Ascending aorta (tissue), 2 donors: ENCODE data around the gene AFF2. TPM values are rescaled to one million over a fixed set of nuclear protein-coding genes. Genes with fewer than 3 reads are reported as not detected.

Experiments used
- DNase-seq, 2 donors: peaks; one replicate each; pipeline ENCODE4 v3.0.0-alpha.2; 2019; ENCODE audit warnings: low spot score in 2 of 2
- H3K27ac ChIP-seq, 2 donors: fragments of 200-600 bp; sonication (generic); one replicate each; pipeline ENCODE4 v1.5.1; 2016 to 2017; ENCODE audit warnings: mild to moderate bottlenecking in 1 of 2
- H3K27me3 ChIP-seq: fragments of 200-600 bp; sonication (generic); one replicate; pipeline ENCODE4 v1.5.1; 2017
- H3K36me3 ChIP-seq, 2 donors: fragments of 200-600 bp; sonication (generic); one replicate each; pipeline ENCODE4 v1.5.1; 2016
- H3K4me1 ChIP-seq, 2 donors: fragments of 200-600 bp; sonication (generic); one replicate each; pipeline ENCODE4 v1.5.1; 2016 to 2017; ENCODE audit warnings: mild to moderate bottlenecking in 1 of 2
- H3K4me3 ChIP-seq, 2 donors: fragments of 200-600 bp; sonication (generic); one replicate each; pipeline ENCODE4 v1.5.1; 2016 to 2017; ENCODE audit warnings: mild to moderate bottlenecking in 1 of 2
- H3K9me3 ChIP-seq, 2 donors: fragments of 200-600 bp; sonication (generic); one replicate each; pipeline ENCODE4 v1.5.1; 2016
- intact Hi-C: fragments of 100-400 bp; cut with DNase I; formaldehyde crosslinking; loops from one replicate; pipeline ENCODE4 v1.15.1; 2023
- total RNA-seq: library from RNA; depleted of rRNA; stranded (reverse); fragments of >200 nt; gene quantifications from one replicate; pipeline ENCODE4 v1.1.0, GENCODE V29; 2016
- TF ChIP-seq, protein P1 (sequence below), 3 experiments: fragments of 200-600 bp in 2 of 3; fragments of 450-650 bp in 1 of 3; sonication (generic) in 2 of 3; IDR thresholded peaks; one replicate each; pipeline ENCODE4 v1.5.1; 2016 to 2019; ENCODE audit warnings: antibody characterized with exemption in 3 of 3, mild to moderate bottlenecking in 1 of 3, moderate library complexity in 1 of 3

AFF2 gene
- total RNA-seq, 1 donor from 2014 or later, result 2.3 TPM

DNA sequence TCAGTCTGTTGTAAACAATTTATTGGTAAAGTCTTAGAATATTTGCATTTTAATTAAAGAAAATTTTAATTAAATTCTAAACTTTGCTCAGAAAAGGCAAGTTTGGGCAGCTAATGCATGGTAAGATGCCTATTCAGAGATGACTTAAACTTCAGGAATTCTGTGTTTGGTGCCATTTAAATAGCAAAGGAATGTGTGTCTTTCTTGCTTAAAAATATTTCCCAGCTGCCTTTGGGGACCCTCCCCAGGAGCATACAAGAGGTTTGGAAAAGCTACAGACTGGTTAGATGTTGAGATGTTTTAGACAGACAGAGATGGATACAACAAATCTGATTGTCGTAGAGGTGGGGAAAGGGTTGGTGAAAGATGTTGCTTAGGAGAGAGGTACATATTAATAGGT, 36.5 kb downstream of the AFF2 start:
- no peak for DNase-seq
- Histone ChIP-seq H3K4me1 (no peaks in the 10 kb centered on the region), H3K27ac (no peak overlapping the region), H3K4me3 (no peak overlapping the region), H3K27me3 (no peaks in the 10 kb centered on the region), H3K9me3 (no peaks in the 10 kb centered on the region), H3K36me3 (no peaks in the 10 kb centered on the region)
- TF ChIP-seq, protein P1, sequence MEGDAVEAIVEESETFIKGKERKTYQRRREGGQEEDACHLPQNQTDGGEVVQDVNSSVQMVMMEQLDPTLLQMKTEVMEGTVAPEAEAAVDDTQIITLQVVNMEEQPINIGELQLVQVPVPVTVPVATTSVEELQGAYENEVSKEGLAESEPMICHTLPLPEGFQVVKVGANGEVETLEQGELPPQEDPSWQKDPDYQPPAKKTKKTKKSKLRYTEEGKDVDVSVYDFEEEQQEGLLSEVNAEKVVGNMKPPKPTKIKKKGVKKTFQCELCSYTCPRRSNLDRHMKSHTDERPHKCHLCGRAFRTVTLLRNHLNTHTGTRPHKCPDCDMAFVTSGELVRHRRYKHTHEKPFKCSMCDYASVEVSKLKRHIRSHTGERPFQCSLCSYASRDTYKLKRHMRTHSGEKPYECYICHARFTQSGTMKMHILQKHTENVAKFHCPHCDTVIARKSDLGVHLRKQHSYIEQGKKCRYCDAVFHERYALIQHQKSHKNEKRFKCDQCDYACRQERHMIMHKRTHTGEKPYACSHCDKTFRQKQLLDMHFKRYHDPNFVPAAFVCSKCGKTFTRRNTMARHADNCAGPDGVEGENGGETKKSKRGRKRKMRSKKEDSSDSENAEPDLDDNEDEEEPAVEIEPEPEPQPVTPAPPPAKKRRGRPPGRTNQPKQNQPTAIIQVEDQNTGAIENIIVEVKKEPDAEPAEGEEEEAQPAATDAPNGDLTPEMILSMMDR (IDR thresholded peaks at IDR 0.05), result no peak
- intact Hi-C loops, result no loop called here

DNA sequence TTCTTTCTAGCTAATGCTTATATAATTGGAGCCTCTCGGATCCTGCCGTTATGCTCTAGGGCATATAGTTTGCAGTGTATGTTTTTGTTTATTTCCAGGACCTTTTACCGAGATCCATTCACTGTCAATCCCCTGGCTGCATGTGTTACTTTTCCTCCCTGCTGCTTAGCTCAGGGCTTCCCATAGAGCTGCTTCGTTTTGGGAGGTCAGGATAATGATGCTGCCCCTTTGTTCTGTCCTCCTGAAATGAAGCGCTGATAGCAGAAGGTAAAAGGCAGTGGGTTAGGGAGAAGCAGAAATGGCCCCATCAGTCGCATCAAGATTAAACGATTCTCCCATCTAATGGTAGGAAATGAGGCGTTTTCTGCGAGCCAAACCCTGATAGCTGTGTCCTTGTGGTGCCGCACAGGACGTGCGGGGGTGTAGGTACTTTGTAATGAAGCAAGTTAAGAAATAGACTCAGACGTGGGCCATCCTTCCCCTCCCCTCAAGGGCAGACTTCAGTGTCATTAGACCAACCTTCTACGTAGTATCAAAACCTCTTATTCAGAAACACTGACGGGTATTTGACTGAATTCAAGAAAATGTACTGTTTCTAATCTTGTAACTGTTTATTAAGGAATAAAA, 37.3 kb downstream of the AFF2 start:
- no peak overlapping the region for H3K4me3 ChIP-seq
- no peaks in the 10 kb centered on the region for H3K4me1 ChIP-seq
- intact Hi-C loops, result no loop called here
- DNase-seq, result no peak
- no peaks in the 10 kb centered on the region for H3K36me3 ChIP-seq
- H3K9me3 ChIP-seq, result no peaks in the 10 kb centered on the region
- TF ChIP-seq, protein P1 (IDR thresholded peaks at IDR 0.05), result no peak
- no peaks in the 10 kb centered on the region for H3K27me3 ChIP-seq
- no peak overlapping the region for H3K27ac ChIP-seq

DNA sequence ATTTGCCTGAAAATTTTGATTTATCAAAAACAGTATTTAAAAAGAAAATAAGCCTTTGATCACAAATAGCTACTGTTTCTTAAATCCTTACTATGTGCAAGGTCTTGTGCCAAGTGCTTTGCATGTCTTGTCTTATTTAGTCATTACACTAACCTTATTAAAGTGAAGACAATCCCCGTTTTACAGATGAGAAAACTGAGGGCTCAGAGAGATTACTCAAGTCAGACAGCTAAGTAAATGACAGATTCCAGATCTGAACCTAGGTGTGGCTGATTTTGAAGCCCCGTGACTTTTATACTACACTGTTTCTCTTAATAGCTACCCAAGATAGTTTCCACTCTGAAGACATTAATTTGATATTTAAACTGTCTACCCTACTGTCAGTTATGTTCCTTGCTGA, 38.2 kb downstream of the AFF2 start:
- H3K4me1 ChIP-seq, result no peaks in the 10 kb centered on the region
- TF ChIP-seq, protein P1 (IDR thresholded peaks at IDR 0.05), result no peak
- no peaks in the 10 kb centered on the region for H3K36me3 ChIP-seq
- intact Hi-C loops, result no loop called here
- no peak overlapping the region for H3K27ac ChIP-seq
- H3K4me3 ChIP-seq, result no peak overlapping the region
- DNase-seq, result no peak
- no peaks in the 10 kb centered on the region for H3K27me3 ChIP-seq
- no peaks in the 10 kb centered on the region for H3K9me3 ChIP-seq

DNA sequence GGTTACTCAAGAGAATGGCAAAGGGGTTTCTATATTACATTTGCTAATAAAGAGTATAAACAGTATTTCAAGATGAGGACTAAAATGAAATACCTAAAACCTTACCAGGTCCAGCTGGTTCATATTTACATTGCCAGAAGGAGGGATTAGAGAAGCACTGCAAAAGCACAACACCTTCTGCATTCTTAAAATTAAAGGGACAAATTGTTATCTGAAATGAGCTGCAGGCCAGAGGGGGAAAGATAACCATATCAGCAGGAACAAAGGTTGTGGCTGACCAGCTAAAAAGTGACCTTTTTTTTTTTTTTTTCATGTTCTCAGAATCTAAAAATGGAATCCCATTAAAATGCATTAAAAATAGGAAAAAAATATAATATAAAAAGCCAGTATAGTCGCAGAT, 39.7 kb downstream of the AFF2 start:
- H3K4me3 ChIP-seq, result no peak overlapping the region
- H3K36me3 ChIP-seq, result no peaks in the 10 kb centered on the region
- intact Hi-C loops, result no loop called here

DNA sequence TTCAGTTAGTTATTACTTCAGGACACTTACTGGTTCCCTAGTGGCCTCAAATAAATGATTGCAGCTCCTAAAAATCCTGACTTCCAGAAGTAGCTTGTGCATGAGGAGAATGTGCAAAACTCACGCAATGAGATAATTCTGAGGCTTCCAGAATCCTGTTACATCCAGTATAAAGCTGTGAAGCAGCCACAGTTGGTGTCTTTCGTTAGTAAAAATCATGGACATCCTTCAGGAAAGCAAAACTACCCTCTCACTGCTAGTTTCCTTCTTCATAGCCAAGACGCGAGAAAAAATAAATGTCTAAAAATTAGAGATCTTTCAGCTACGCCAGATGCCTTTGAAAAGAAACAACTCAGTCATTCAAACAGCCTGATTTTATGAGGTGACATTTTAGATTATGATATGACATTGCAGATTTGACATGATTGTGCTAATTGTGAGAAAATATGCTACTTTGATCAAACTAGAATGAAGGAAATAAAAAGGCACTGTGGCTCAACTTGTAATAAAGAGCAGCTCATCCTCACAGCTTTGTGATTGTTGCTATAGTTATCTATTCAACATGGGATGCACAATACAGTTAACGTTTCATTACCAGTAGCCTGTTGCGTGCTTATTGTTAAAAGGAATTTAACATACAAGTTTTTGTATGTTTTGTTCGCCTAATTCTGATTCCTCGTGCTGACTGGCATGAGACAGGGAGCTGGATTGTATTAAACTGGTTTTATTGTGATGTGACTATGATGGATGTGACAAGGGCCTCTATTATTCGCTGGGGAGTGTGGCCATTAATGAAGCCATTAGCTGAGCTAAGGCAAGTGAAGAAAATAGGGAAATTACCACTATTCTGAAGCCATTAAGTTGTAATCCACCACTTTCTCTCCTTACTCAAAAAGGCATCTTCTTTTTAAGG, 40.5 kb downstream of the AFF2 start:
- Histone ChIP-seq H3K27me3 (no peaks in the 10 kb centered on the region), H3K4me3 (no peak overlapping the region), H3K4me1 (no peaks in the 10 kb centered on the region), H3K27ac (no peak overlapping the region), H3K9me3 (no peaks in the 10 kb centered on the region), H3K36me3 (no peaks in the 10 kb centered on the region)
- intact Hi-C loops, result no loop called here
- TF ChIP-seq, protein P1 (IDR thresholded peaks at IDR 0.05), result no peak
- DNase-seq, result no peak

More for the DNA sequence above, 39.7 kb downstream of the AFF2 start:
- no peaks in the 10 kb centered on the region for H3K4me1 ChIP-seq
- no peaks in the 10 kb centered on the region for H3K27me3 ChIP-seq
- no peak for DNase-seq
- no peak overlapping the region for H3K27ac ChIP-seq
- TF ChIP-seq, protein P1 (IDR thresholded peaks at IDR 0.05), result no peak
- no peaks in the 10 kb centered on the region for H3K9me3 ChIP-seq
